GM21723 (cell line): ENCODE data around the gene PAX2.

Source experiments
- ATAC-seq: cut with Tn5 transposase; IDR thresholded peaks from one replicate; pipeline ENCODE4 v1.9.1; 2021; ENCODE audit warnings: mild to moderate bottlenecking, moderate library complexity; ENCODE audit not compliant: unreplicated experiment

PAX2 gene

GRCh38 chr10:100811261-100811660, 65.9 kb downstream of the PAX2 start:
- ATAC-seq, result no peak

DNA sequence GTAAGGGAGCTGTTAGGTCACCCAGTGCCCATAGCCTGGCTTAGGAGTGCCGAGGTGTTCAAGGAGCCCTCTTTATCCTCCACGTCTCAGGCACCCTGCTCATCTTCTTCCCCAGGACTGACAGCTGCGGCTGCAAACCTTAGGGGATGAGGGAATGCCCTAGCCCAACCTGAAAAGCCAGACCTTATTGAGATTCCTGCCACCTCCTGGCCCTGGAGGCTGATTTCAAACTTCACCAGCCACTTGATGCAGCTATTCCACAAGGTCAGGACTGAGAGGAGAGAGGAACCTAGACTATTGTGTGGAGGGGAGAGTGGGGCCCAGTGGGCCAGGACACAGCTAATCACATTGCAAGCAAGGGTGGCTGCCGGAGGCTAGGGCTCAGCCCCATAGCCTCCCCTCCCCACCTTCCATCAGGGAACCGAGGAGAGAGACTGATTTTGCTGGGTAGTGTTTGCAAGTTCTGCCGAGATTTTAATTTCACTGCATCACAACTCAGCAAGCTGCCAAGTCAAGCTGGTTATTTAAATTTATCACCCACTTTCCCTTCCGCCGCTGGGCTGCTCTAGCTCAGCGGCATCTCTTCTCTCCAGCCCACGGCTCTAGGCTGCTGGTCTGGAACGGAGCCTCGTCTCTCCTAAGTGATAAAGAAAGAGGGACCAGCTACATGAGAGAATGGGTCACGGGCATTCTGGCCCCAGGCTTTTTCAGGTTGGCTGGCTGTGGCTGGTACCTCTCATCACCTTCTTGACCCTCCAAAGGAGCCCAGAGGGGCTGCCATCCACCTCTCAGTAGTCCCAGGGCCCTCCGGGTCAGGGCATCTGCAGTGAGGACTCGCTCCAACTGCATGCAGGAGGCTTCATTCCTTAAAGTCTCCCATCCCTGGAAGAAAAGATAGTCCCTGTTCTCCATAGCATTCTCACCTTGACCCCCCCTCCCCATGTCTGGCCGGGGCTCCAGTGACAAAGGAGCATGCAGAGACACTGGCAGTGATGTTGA, 66.7 kb downstream of the PAX2 start:
- no peak for ATAC-seq

- no peak for ATAC-seq
These were observed 67.6 kb downstream of the PAX2 start for GRCh38 chr10:100812978-100813377.

GRCh38 chr10:100814751-100815474, 69.5 kb downstream of the PAX2 start:
- no peak for ATAC-seq

DNA sequence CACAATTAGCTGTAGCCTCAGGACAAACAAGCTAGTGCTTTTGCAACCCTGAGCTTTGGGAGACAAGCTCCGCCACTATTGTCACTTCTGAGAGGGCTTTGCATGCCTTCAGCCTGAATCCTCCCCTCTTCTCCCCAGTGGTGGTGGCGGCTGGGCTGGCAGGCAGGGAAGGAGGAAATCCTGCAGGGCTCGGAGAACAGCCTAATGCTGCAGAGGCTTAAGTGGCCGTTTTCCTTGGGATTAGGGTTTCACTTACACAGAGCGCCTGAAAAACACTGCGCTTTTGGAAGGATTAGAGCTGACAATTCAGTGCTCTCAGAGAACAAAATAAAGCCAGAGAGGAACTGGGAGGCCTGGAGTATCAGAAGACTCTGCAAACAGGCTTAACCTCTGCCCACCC, 71.3 kb downstream of the PAX2 start:
- no peak for ATAC-seq

GRCh38 chr10:100817268-100817839, 72.0 kb downstream of the PAX2 start:
- no peak for ATAC-seq

DNA sequence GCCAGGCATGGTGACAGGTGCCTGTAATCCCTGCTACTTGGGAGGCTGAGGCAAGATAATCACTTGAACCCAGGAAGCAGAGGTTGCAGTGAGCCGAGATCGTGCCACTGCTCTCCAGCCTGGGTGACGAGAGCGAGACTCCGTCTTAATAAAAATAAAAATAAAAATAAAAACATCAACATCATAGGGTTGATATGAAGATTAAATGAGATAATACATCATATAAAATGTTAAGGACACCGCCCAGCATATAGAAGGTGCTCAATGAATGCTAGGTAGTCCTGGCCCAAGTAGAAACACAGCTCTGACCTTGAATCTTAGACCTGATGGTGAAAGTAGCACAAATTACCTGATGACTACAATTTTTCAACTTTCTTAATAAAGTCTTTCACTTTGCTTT, 74.0 kb downstream of the PAX2 start:
- ATAC-seq, result no peak

DNA sequence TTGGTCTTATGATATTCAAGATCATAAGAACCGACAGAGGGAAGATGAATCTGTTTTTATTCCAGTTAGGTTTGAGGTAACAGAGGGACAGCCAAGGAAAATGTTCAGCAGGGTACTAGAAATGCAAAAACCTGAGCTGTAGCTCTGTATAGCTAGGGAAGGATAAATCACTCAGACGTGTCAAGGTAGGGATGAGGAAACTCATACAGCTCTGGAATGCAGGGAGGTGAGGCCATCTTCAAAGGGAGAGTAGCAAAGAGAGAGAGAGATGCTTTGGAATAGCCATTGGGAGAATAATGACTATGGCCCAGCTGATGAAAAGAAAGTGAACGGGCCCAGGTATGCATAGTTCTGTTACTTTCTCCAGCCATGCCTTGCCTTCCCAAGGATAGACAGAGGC, 77.8 kb downstream of the PAX2 start:
- ATAC-seq, result no peak

GRCh38 chr10:100824886-100825285, 79.5 kb downstream of the PAX2 start:
- no peak for ATAC-seq

GRCh38 chr10:100825325-100825875, 80.0 kb downstream of the PAX2 start:
- no peak for ATAC-seq

DNA sequence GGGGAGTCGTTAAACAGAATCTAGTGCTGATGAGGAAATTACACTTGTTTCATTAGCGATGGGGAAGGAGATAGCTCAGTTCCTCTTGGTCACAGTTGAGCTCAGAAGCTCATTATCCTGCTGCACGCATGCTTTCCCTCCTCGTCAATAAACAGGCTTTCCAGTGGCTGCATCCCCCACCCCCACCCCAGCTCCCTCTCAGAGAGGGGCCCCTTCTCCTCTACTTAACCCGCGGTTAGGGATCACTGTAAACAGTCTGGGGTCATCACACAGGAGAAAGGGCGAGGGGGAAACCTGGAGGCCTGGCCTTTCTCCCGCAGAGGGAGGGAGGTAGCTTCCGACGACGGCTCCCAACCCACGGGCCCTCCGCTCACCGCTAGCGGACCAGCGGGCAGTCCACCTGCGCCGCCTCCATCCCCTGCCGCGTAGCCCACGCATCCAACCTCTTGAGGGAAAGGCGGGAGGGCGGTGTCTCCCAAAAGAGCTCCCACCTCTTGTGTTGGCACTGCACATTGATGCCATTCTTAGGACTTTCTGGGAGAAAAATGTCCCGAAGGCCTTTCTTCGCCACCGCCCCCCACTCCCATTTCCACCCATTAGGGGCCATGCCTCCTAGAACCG, 80.8 kb downstream of the PAX2 start:
- ATAC-seq, result no peak

GRCh38 chr10:100826661-100826982, 81.2 kb downstream of the PAX2 start:
- ATAC-seq, result no peak

- ATAC-seq, result no peak
These were observed 81.8 kb downstream of the PAX2 start for GRCh38 chr10:100826983-100827818.

DNA sequence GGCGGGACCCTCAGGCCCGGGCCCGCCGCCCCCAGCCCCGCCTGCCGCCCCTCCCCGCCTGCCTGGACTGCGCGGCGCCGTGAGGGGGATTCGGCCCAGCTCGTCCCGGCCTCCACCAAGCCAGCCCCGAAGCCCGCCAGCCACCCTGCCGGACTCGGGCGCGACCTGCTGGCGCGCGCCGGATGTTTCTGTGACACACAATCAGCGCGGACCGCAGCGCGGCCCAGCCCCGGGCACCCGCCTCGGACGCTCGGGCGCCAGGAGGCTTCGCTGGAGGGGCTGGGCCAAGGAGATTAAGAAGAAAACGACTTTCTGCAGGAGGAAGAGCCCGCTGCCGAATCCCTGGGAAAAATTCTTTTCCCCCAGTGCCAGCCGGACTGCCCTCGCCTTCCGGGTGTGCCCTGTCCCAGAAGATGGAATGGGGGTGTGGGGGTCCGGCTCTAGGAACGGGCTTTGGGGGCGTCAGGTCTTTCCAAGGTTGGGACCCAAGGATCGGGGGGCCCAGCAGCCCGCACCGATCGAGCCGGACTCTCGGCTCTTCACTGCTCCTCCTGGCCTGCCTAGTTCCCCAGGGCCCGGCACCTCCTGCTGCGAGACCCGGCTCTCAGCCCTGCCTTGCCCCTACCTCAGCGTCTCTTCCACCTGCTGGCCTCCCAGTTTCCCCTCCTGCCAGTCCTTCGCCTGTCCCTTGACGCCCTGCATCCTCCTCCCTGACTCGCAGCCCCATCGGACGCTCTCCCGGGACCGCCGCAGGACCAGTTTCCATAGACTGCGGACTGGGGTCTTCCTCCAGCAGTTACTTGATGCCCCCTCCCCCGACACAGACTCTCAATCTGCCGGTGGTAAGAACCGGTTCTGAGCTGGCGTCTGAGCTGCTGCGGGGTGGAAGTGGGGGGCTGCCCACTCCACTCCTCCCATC, 82.7 kb downstream of the PAX2 start:
- ATAC-seq, result no peak

DNA sequence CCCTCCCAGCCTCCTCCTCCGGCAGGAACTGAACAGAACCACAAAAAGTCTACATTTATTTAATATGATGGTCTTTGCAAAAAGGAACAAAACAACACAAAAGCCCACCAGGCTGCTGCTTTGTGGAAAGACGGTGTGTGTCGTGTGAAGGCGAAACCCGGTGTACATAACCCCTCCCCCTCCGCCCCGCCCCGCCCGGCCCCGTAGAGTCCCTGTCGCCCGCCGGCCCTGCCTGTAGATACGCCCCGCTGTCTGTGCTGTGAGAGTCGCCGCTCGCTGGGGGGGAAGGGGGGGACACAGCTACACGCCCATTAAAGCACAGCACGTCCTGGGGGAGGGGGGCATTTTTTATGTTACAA, 83.3 kb downstream of the PAX2 start:
- no peak for ATAC-seq

- no peak for ATAC-seq
These were observed 83.9 kb downstream of the PAX2 start for GRCh38 chr10:100829097-100829870.

- ATAC-seq, result no peak
These were observed 84.7 kb downstream of the PAX2 start for GRCh38 chr10:100829933-100830727.

GRCh38 chr10:100830728-100831111, 85.3 kb downstream of the PAX2 start:
- no peak for ATAC-seq
